GM21737 (cell line): Measurements from ENCODE around the gene WDR55.
"Not testable (repeated sequence)": the region's sequence is repeated elsewhere in the genome, so short reads cannot be mapped to it uniquely, and the experiment has no call there.

ENCODE experiments used
- ATAC-seq: cut with Tn5 transposase; IDR thresholded peaks from one replicate; pipeline ENCODE4 v1.9.1; 2021; ENCODE audit warnings: mild to moderate bottlenecking, moderate library complexity; ENCODE audit not compliant: unreplicated experiment

WDR55 gene

GRCh38 chr5:140707812-140708211 lies 43.1 kb downstream of the WDR55 start:
- no peak for ATAC-seq

- not testable (repeated sequence) for ATAC-seq
Observed at GRCh38 chr5:140708787-140709186, 44.1 kb downstream of the WDR55 start.

DNA sequence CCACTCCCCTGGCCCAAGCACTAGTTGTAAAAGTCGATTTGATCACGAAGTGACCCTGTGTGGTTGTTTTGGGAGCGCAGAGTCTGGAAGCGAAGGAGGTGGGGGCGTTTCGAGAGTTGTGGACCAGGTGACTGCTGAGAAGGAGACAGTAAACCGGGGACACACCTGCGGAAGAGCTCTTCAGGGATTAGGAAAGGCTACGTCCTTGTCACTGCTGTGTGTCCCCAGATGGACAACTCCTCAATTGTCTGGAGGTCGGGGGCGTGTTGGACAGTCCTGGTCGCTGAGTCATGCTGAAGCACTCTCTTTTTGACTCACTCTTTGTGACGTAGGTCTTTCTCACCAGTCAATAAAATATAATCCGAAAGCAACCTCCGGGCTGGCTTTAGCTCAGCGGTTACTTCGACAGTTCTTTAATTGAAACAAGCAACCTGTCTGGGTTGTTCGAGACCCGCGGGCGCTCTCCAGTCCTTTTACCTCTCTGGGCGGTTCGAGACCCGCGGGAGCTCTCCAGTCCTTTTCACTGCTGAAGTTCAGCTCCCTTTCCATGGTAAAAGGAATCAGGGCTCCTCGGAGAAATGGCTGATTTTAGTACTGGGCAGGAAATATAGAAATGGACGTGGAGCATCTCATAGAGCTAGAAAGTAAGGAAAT lies 46.3 kb downstream of the WDR55 start:
- peak; percentile 80 for ATAC-seq

GRCh38 chr5:140711794-140712193 lies 47.1 kb downstream of the WDR55 start:
- ATAC-seq: no peak

GRCh38 chr5:140713562-140714094 lies 48.9 kb downstream of the WDR55 start:
- ATAC-seq: no peak

DNA sequence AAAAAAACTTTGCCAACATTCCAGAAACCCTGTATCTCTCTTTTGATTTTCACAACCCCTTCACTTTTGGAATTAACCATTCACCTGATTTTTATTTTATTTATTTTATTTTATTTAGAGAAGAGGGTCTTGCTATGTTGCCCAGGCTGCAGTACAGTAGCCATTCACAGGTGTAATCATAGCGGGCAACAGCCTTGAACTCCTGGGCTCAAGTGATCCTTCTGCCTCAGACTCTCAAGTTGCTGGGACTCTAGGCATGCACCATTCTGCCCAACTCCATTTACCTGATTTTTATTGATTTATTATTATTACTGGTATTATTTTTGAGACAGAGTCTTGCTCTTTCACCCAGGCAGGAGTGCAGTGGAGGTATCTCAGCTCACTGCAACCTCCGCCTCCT lies 51.5 kb downstream of the WDR55 start:
- ATAC-seq: not testable (repeated sequence)

GRCh38 chr5:140718266-140718592 lies 53.5 kb downstream of the WDR55 start:
- no peak for ATAC-seq

GRCh38 chr5:140720738-140721137 lies 56.0 kb downstream of the WDR55 start:
- ATAC-seq: not testable (repeated sequence)

GRCh38 chr5:140721395-140721794 lies 56.7 kb downstream of the WDR55 start:
- not testable (repeated sequence) for ATAC-seq
